Measurements from ENCODE around the gene TPH2. TPM values are rescaled to one million over a fixed set of nuclear protein-coding genes. Genes with fewer than 3 reads are reported as not detected.

Gene TPH2
- total RNA-seq, 1 donor from 2014 or later, result not detected

DNA sequence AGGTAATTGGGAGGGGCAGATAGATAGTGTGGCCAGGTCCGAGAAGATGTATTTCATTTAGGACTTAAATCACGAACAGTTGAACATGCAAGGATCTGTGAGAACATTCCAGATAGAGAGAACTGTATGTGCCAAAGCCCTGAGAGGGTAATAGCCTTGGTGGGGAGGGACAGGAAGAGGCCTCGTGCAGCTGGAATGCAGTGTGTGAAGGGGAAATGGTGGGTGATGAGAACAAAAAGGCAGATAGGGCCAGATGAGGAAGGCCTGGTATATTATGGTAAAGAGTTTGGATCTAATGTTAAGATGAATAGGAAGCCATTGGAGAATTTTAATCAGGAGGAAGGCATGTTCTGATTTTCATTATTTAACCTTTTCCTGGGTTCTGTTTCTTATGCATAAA lies 136.3 kb downstream of the TPH2 start:
- H3K27ac Mint-ChIP-seq, result no peak overlapping the region
- no peaks in the 10 kb centered on the region for H3K27me3 ChIP-seq
- no peak for TF ChIP-seq EZH2 (IDR thresholded peaks at IDR 0.05)
- TF ChIP-seq EZH2phosphoT487 (IDR thresholded peaks at IDR 0.05), result no peak
- TF ChIP-seq, protein P1, sequence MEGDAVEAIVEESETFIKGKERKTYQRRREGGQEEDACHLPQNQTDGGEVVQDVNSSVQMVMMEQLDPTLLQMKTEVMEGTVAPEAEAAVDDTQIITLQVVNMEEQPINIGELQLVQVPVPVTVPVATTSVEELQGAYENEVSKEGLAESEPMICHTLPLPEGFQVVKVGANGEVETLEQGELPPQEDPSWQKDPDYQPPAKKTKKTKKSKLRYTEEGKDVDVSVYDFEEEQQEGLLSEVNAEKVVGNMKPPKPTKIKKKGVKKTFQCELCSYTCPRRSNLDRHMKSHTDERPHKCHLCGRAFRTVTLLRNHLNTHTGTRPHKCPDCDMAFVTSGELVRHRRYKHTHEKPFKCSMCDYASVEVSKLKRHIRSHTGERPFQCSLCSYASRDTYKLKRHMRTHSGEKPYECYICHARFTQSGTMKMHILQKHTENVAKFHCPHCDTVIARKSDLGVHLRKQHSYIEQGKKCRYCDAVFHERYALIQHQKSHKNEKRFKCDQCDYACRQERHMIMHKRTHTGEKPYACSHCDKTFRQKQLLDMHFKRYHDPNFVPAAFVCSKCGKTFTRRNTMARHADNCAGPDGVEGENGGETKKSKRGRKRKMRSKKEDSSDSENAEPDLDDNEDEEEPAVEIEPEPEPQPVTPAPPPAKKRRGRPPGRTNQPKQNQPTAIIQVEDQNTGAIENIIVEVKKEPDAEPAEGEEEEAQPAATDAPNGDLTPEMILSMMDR (IDR thresholded peaks at IDR 0.05), result no peak
- H3K4me1 Mint-ChIP-seq, result peaks cover 3% of the 10 kb centered on the region
- H3K36me3 Mint-ChIP-seq, result no peaks in the 10 kb centered on the region
- H3K4me2 ChIP-seq, result no peak overlapping the region
- H3K79me2 ChIP-seq (ENCODE audit: low read depth), result no peaks in the 10 kb centered on the region
- no peaks in the 10 kb centered on the region for H3K4me1 ChIP-seq
- no peak overlapping the region for H3K4me3 ChIP-seq
- H3K27me3 Mint-ChIP-seq (ENCODE audit: insufficient read depth, low read depth), result peaks cover 2% of the 10 kb centered on the region
- H3K9me3 Mint-ChIP-seq, result peaks cover 9% of the 10 kb centered on the region
- no peak overlapping the region for H3K4me3 Mint-ChIP-seq
- DNase-seq (ENCODE audit: low spot score), result no peak
- H3K9ac ChIP-seq, result no peak overlapping the region
- H3K27ac ChIP-seq, result no peak overlapping the region
- H3F3A ChIP-seq (ENCODE audit: low read depth), result no peaks in the 10 kb centered on the region
- H3K36me3 ChIP-seq, result no peaks in the 10 kb centered on the region
- H4K20me1 ChIP-seq (ENCODE audit: low read depth), result no peaks in the 10 kb centered on the region
- no peak overlapping the region for H2AFZ ChIP-seq (replicated peaks)
- H3K9me3 ChIP-seq (ENCODE audit: low read depth), result no peaks in the 10 kb centered on the region

DNA sequence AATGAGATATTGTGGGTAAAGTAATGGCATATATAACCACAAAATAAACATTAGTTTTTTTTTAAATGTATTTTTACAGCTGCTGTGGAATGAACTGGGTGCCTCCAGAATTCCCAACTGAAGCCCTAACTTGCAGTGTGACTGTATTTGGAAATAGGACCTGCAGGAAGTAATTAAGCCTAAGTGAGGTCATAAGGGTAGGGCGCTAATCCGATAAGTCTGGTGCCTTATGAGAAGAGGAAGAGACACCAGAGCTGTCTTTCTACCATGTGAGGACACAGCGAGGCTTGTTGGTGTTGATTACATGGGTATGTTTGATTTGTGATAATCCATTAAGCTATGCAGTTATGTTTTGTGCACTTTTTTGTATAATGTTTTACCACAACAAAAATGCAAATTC lies 136.8 kb downstream of the TPH2 start:
- Histone ChIP-seq H3K4me2 (no peak overlapping the region), H3K9ac (no peak overlapping the region), H3K4me3 (no peak overlapping the region), H3F3A (ENCODE audit: low read depth) (no peaks in the 10 kb centered on the region), H3K4me1 (no peaks in the 10 kb centered on the region), H3K79me2 (ENCODE audit: low read depth) (no peaks in the 10 kb centered on the region), H3K9me3 (ENCODE audit: low read depth) (no peaks in the 10 kb centered on the region), H2AFZ (replicated peaks) (no peak overlapping the region), H3K27me3 (no peaks in the 10 kb centered on the region), H3K36me3 (no peaks in the 10 kb centered on the region), H3K27ac (no peak overlapping the region), H4K20me1 (ENCODE audit: low read depth) (no peaks in the 10 kb centered on the region)
- H3K4me3 Mint-ChIP-seq, result no peak overlapping the region
- no peak for TF ChIP-seq EZH2 (IDR thresholded peaks at IDR 0.05)
- no peak for TF ChIP-seq EZH2phosphoT487 (IDR thresholded peaks at IDR 0.05)
- TF ChIP-seq, protein P1 (IDR thresholded peaks at IDR 0.05), result no peak
- peaks cover 3% of the 10 kb centered on the region for H3K4me1 Mint-ChIP-seq
- H3K36me3 Mint-ChIP-seq, result no peaks in the 10 kb centered on the region
- H3K27ac Mint-ChIP-seq, result no peak overlapping the region
- no peaks in the 10 kb centered on the region for H3K27me3 Mint-ChIP-seq (ENCODE audit: insufficient read depth, low read depth)
- no peak for DNase-seq (ENCODE audit: low spot score)
- peaks cover 6% of the 10 kb centered on the region for H3K9me3 Mint-ChIP-seq

DNA sequence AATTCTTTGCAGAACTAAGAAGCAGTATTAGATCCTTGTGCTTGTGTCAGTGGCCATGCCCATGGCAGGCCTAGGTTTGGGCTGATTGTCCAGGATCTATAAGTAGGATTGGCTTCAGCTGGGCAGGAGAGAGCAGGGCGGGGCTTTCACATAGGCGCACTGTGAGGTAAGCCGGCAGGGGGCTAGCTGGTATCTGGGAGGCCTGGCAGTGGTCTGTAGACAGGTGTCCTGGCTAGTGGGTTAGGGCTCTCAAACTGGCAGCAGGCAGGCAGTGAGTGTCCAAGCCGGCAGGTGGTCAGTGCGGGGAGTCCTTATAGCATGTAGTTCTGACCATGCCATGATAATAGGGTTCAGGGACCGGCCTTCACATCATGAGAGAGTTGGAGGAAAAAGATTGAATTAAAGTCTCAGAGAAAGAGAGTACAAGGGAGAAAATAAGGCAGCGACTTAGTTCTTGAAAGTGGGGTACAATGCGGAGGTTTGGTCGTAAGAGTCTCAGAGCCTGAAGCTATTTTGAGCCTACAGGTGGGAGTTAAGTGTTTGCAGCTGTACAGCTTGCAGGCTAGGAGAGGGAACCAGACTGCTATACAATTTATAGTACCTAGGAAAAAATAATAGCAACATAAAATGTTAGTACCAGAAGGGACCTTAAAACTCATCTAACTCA lies 137.4 kb downstream of the TPH2 start:
- H3K4me3 Mint-ChIP-seq, result no peak overlapping the region
- H3K4me1 Mint-ChIP-seq, result peaks cover 3% of the 10 kb centered on the region
- Histone ChIP-seq H3K36me3 (no peaks in the 10 kb centered on the region), H4K20me1 (ENCODE audit: low read depth) (no peaks in the 10 kb centered on the region), H3K9ac (no peak overlapping the region), H3K27me3 (no peaks in the 10 kb centered on the region), H3K9me3 (ENCODE audit: low read depth) (no peaks in the 10 kb centered on the region), H3K79me2 (ENCODE audit: low read depth) (no peaks in the 10 kb centered on the region), H3K4me1 (no peaks in the 10 kb centered on the region), H3K4me3 (no peak overlapping the region), H2AFZ (replicated peaks) (no peak overlapping the region), H3K4me2 (no peak overlapping the region), H3K27ac (no peak overlapping the region), H3F3A (ENCODE audit: low read depth) (no peaks in the 10 kb centered on the region)
- H3K27ac Mint-ChIP-seq, result no peak overlapping the region
- H3K36me3 Mint-ChIP-seq, result no peaks in the 10 kb centered on the region
- TF ChIP-seq EZH2phosphoT487 (IDR thresholded peaks at IDR 0.05), result no peak
- TF ChIP-seq, protein P1 (IDR thresholded peaks at IDR 0.05), result no peak
- no peak for TF ChIP-seq EZH2 (IDR thresholded peaks at IDR 0.05)
- H3K27me3 Mint-ChIP-seq (ENCODE audit: insufficient read depth, low read depth), result no peaks in the 10 kb centered on the region
- peaks cover 6% of the 10 kb centered on the region for H3K9me3 Mint-ChIP-seq
- no peak for DNase-seq (ENCODE audit: low spot score)
